Measurements from ENCODE around the gene ALDH1L2. TPM values are rescaled to one million over a fixed set of nuclear protein-coding genes. Genes with fewer than 3 reads are reported as not detected.
"Not testable (repeated sequence)": the region's sequence is repeated elsewhere in the genome, so short reads cannot be mapped to it uniquely, and the experiment has no call there.

The ALDH1L2 gene
- total RNA-seq, 1 donor from 2014 or later = 1.1 TPM

- no peak overlapping the region for H3K27ac Mint-ChIP-seq
Measured at GRCh38 chr12:105100998-105101397, 16.7 kb upstream of the ALDH1L2 start.

GRCh38 chr12:105100207-105100985 lies 16.1 kb upstream of the ALDH1L2 start:
- intact Hi-C loops (cut with micrococcal nuclease) = loop anchor here (10.0 kb wide), 1 partner anchor 1994 kb away; the partner anchor contains the start of gene CRY1
- peaks cover 20% of the 10 kb centered on the region for H3K9me3 Mint-ChIP-seq
- DNase-seq (ENCODE audit: low spot score) = no peak
- no peaks in the 10 kb centered on the region for H3K4me1 Mint-ChIP-seq (ENCODE audit: low read depth)
- H3K36me3 Mint-ChIP-seq (ENCODE audit: low read depth) = peaks cover 1% of the 10 kb centered on the region
- no peak overlapping the region for H3K4me3 Mint-ChIP-seq
- no peak overlapping the region for H3K27ac Mint-ChIP-seq
- peaks cover 45% of the 10 kb centered on the region for H3K27me3 Mint-ChIP-seq (ENCODE audit: insufficient read depth)

More at GRCh38 chr12:105100998-105101397, 16.7 kb upstream of the ALDH1L2 start:
- peaks cover 47% of the 10 kb centered on the region for H3K27me3 Mint-ChIP-seq (ENCODE audit: insufficient read depth)
- intact Hi-C loops (cut with micrococcal nuclease) = loop anchor here (10.0 kb wide), 1 partner anchor 1994 kb away; the partner anchor contains the start of gene CRY1
- H3K4me3 Mint-ChIP-seq = no peak overlapping the region
- H3K4me1 Mint-ChIP-seq (ENCODE audit: low read depth) = no peaks in the 10 kb centered on the region
- H3K9me3 Mint-ChIP-seq = peaks cover 16% of the 10 kb centered on the region
- H3K36me3 Mint-ChIP-seq (ENCODE audit: low read depth) = peaks cover 1% of the 10 kb centered on the region
- DNase-seq (ENCODE audit: low spot score) = no peak

DNA sequence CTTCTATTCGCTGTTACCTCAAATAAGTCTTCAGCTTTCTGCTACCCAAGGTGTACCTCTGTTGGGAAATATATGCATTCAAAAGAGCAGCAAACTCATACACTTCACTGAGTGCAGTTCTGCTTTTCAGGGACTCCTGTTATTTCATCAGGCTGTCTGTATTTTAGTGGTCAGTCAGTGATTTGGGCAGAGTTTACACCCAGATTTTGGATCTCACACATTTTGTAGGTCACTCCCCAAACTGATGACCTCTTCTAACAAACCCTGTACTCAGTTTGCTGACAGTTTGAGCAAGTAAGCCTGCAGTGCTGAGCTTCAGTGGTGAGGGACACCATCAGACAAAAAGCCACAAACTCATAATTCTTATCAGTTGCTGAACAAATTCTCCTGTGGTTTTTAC lies 15.1 kb upstream of the ALDH1L2 start:
- intact Hi-C loops (cut with micrococcal nuclease) = no loop called here
- Mint-ChIP-seq H3K9me3 (peaks cover 20% of the 10 kb centered on the region), H3K4me1 (ENCODE audit: low read depth) (no peaks in the 10 kb centered on the region), H3K27me3 (ENCODE audit: insufficient read depth) (peaks cover 43% of the 10 kb centered on the region), H3K4me3 (no peak overlapping the region), H3K27ac (no peak overlapping the region), H3K36me3 (ENCODE audit: low read depth) (peaks cover 1% of the 10 kb centered on the region)
- DNase-seq (ENCODE audit: low spot score) = no peak

DNA sequence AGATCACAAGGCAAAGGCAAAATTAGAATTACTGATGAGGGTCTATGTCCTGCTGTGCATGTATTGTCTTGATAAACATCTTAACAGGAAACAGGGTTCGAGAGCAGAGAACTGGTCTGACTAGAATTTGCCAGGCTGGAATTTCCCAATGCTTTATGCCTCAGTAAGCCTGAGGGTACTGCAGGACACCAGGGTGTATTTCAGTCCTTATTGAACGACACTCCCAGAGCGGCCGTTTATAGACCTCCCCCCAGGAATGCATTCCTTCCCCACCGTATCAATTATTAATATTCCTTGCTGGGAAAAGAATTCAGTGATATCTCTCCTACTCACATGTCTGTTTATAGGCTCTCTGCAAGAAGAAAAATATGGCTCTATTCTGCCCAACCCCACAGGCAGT lies 11.1 kb upstream of the ALDH1L2 start:
- H3K9me3 Mint-ChIP-seq = peaks cover 26% of the 10 kb centered on the region
- intact Hi-C loops (cut with micrococcal nuclease); H3K4me3 Mint-ChIP-seq; H3K27ac Mint-ChIP-seq; H3K4me1 Mint-ChIP-seq (ENCODE audit: low read depth); H3K36me3 Mint-ChIP-seq (ENCODE audit: low read depth); DNase-seq (ENCODE audit: low spot score): not testable (repeated sequence)
- peaks cover 56% of the 10 kb centered on the region for H3K27me3 Mint-ChIP-seq (ENCODE audit: insufficient read depth)

GRCh38 chr12:105092336-105092735 lies 8.1 kb upstream of the ALDH1L2 start:
- Mint-ChIP-seq H3K4me3 (no peak overlapping the region), H3K9me3 (peaks cover 24% of the 10 kb centered on the region), H3K27ac (no peak overlapping the region), H3K27me3 (ENCODE audit: insufficient read depth) (peaks cover 32% of the 10 kb centered on the region), H3K4me1 (ENCODE audit: low read depth) (no peaks in the 10 kb centered on the region), H3K36me3 (ENCODE audit: low read depth) (peaks cover 3% of the 10 kb centered on the region)
- no peak for DNase-seq (ENCODE audit: low spot score)
- intact Hi-C loops (cut with micrococcal nuclease) = no loop called here

GRCh38 chr12:105091476-105092206 lies 7.4 kb upstream of the ALDH1L2 start:
- H3K4me1 Mint-ChIP-seq (ENCODE audit: low read depth) = no peaks in the 10 kb centered on the region
- H3K27me3 Mint-ChIP-seq (ENCODE audit: insufficient read depth) = peaks cover 33% of the 10 kb centered on the region
- H3K27ac Mint-ChIP-seq = no peak overlapping the region
- H3K9me3 Mint-ChIP-seq = peaks cover 22% of the 10 kb centered on the region
- H3K36me3 Mint-ChIP-seq (ENCODE audit: low read depth) = peaks cover 3% of the 10 kb centered on the region
- H3K4me3 Mint-ChIP-seq = no peak overlapping the region
- DNase-seq (ENCODE audit: low spot score) = no peak
- intact Hi-C loops (cut with micrococcal nuclease) = no loop called here

- no peak for DNase-seq (ENCODE audit: low spot score)
- Mint-ChIP-seq H3K36me3 (ENCODE audit: low read depth) (peaks cover 3% of the 10 kb centered on the region), H3K27me3 (ENCODE audit: insufficient read depth) (peaks cover 36% of the 10 kb centered on the region), H3K4me1 (ENCODE audit: low read depth) (no peaks in the 10 kb centered on the region), H3K9me3 (peaks cover 16% of the 10 kb centered on the region), H3K4me3 (no peak overlapping the region), H3K27ac (no peak overlapping the region)
- intact Hi-C loops (cut with micrococcal nuclease) = no loop called here
Measured at GRCh38 chr12:105090361-105090760, 6.1 kb upstream of the ALDH1L2 start.

DNA sequence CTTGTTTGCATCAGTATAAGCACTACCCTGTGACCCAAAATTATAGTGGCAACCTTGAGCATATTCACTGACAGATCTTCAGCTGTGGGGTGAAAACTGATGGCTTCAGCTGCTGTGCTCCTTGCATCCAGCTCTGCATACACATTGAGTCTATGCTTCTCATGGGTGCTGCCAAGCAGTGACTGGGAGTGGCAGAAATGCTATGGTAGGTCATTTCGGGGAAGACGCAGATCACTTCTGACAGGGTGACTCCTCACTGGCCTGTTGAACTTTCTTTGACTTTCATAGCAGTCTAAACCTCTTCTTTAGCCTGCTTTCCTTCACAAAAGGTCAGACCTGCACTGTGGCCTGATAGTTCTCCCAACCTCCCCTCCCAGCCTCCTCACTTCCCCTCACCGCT lies 5.6 kb upstream of the ALDH1L2 start:
- intact Hi-C loops (cut with micrococcal nuclease) = no loop called here
- H3K4me3 Mint-ChIP-seq = no peak overlapping the region
- peaks cover 36% of the 10 kb centered on the region for H3K27me3 Mint-ChIP-seq (ENCODE audit: insufficient read depth)
- no peak overlapping the region for H3K27ac Mint-ChIP-seq
- H3K9me3 Mint-ChIP-seq = peaks cover 11% of the 10 kb centered on the region
- H3K36me3 Mint-ChIP-seq (ENCODE audit: low read depth) = peaks cover 3% of the 10 kb centered on the region
- no peaks in the 10 kb centered on the region for H3K4me1 Mint-ChIP-seq (ENCODE audit: low read depth)
- DNase-seq (ENCODE audit: low spot score) = no peak

GRCh38 chr12:105085501-105085900 lies 1.2 kb upstream of the ALDH1L2 start:
- Mint-ChIP-seq H3K27me3 (ENCODE audit: insufficient read depth) (peaks cover 23% of the 10 kb centered on the region), H3K4me1 (ENCODE audit: low read depth) (peaks cover 8% of the 10 kb centered on the region), H3K27ac (no peak overlapping the region), H3K9me3 (peaks cover 5% of the 10 kb centered on the region), H3K36me3 (ENCODE audit: low read depth) (peaks cover 1% of the 10 kb centered on the region), H3K4me3 (peak overlapping the region; percentile 68)
- intact Hi-C loops (cut with micrococcal nuclease) = no loop called here
- DNase-seq (ENCODE audit: low spot score) = no peak

GRCh38 chr12:105083551-105084105 lies 630 bp downstream of the ALDH1L2 start:
- no peak for DNase-seq (ENCODE audit: low spot score)
- H3K36me3 Mint-ChIP-seq (ENCODE audit: low read depth) = peaks cover 1% of the 10 kb centered on the region
- peak overlapping the region; percentile 82 for H3K4me3 Mint-ChIP-seq
- no peak overlapping the region for H3K27ac Mint-ChIP-seq
- intact Hi-C loops (cut with micrococcal nuclease) = loop anchor here (1.0 kb wide), 1 partner anchor 24 kb away; the partner anchor contains the start of gene WASHC4
- H3K27me3 Mint-ChIP-seq (ENCODE audit: insufficient read depth) = peaks cover 23% of the 10 kb centered on the region
- H3K9me3 Mint-ChIP-seq = peaks cover 5% of the 10 kb centered on the region
- peaks cover 8% of the 10 kb centered on the region for H3K4me1 Mint-ChIP-seq (ENCODE audit: low read depth)

- H3K4me1 Mint-ChIP-seq (ENCODE audit: low read depth) = peaks cover 8% of the 10 kb centered on the region
- peaks cover 5% of the 10 kb centered on the region for H3K9me3 Mint-ChIP-seq
- peaks cover 23% of the 10 kb centered on the region for H3K27me3 Mint-ChIP-seq (ENCODE audit: insufficient read depth)
- no peak overlapping the region for H3K27ac Mint-ChIP-seq
- intact Hi-C loops (cut with micrococcal nuclease) = no loop called here
- peaks cover 1% of the 10 kb centered on the region for H3K36me3 Mint-ChIP-seq (ENCODE audit: low read depth)
- DNase-seq (ENCODE audit: low spot score) = no peak
- H3K4me3 Mint-ChIP-seq = peak overlapping the region; percentile 6
Measured at GRCh38 chr12:105083031-105083430, 1.2 kb downstream of the ALDH1L2 start.

DNA sequence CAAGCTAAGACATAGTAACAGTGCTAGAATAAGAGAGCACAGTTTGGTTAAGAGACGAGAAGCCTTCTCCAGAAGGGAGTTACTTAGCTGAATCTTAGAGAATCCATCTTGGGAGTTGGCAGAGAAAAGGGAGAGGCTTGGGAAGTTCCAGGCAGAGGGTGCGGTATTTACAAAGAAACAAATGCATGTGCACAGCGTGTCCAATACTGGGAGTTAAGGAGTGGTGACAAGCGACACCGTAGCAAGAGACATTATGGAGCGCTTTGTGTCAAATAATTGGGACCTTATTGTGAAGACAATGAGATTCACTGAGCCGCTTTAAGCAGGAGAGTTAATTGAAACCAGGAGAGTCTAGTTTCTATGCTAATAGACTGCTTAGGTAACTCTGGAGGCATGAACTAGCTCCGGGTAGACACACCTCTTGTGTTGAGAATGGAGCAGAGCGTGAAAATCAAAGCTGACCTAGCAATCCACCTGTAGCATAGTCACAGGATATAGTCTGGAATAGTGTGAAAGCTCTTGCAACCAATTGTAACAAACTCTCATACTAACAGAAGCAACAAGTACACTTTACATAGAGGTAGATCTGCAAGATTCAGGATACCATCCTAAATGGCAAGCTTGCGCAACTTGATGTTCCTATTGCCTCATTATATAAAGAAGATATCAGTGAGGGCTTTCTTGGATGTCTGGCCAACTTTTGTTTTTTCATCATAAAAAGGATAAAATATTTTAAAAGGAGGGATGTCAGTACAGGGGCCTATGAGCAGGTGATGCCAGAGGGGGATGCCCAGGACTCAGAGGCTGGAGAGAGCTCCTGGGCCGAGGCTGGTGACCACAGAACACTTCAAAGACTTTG lies 5.3 kb downstream of the ALDH1L2 start:
- H3K27me3 Mint-ChIP-seq (ENCODE audit: insufficient read depth) = peaks cover 17% of the 10 kb centered on the region
- no peaks in the 10 kb centered on the region for H3K9me3 Mint-ChIP-seq
- no peak overlapping the region for H3K27ac Mint-ChIP-seq
- H3K36me3 Mint-ChIP-seq (ENCODE audit: low read depth) = peaks cover 1% of the 10 kb centered on the region
- H3K4me1 Mint-ChIP-seq (ENCODE audit: low read depth) = peaks cover 6% of the 10 kb centered on the region
- DNase-seq (ENCODE audit: low spot score) = no peak
- H3K4me3 Mint-ChIP-seq = no peak overlapping the region
- intact Hi-C loops (cut with micrococcal nuclease) = no loop called here
